PC-3 (cell line): ENCODE measurements around the gene MCM7. TPM values are rescaled to one million over a fixed set of nuclear protein-coding genes. Genes with fewer than 3 reads are reported as not detected.
"Not testable (repeated sequence)": the region's sequence is repeated elsewhere in the genome, so short reads cannot be mapped to it uniquely, and the experiment has no call there.

Source experiments
- ATAC-seq: fragments of 200-7000 bp; cut with Tn5 transposase; 2 replicates; pipeline ENCODE4 v1.9.1; 2020; ENCODE audit warnings: mild to moderate bottlenecking, moderate library complexity
- BruUV-seq: library from RNA; stranded (reverse); fragments of 400-500 nt; replicated peaks from 2 replicates; lab custom pipeline; 2021; lab: Mats Ljungman, UMichigan
- CTCF ChIA-PET: fragments of 300-600 bp; sonication (Branson Sonifier 250); formaldehyde crosslinking; loops from one replicate; lab custom pipeline; 2022; ENCODE audit warnings: antibody characterized with exemption; lab: Charles Lee
- POLR2A ChIA-PET: fragments of 300-600 bp; sonication (Branson Sonifier 250); formaldehyde crosslinking; loops from one replicate; lab custom pipeline; 2022; ENCODE audit warnings: antibody characterized with exemption; ENCODE audit not compliant: unreplicated experiment; lab: Charles Lee
- DNase-seq: peaks from one replicate; pipeline ENCODE4 v3.0.0-alpha.2; 2015
- H2AFZ ChIP-seq: fragments of 300-600 bp; sonication (generic); 2 replicates; pipeline ENCODE4 v1.6.0; 2016; ENCODE audit warnings: antibody characterized with exemption, low read length
- H3F3A ChIP-seq: fragments of 300-600 bp; sonication (generic); one replicate; pipeline ENCODE4 v1.6.0; 2017; ENCODE audit warnings: antibody characterized with exemption, low read length, control low read depth, mild to moderate bottlenecking; ENCODE audit not compliant: unreplicated experiment
- H3K27ac ChIP-seq: fragments of 300-600 bp; sonication (generic); 2 replicates; pipeline ENCODE4 v1.5.1; 2016; ENCODE audit warnings: mild to moderate bottlenecking, low read length
- H3K27me3 ChIP-seq: fragments of 300-600 bp; sonication (generic); 2 replicates; pipeline ENCODE4 v1.6.1; 2016; ENCODE audit warnings: low read length, mixed read lengths
- H3K36me3 ChIP-seq: fragments of 300-600 bp; sonication (generic); 2 replicates; pipeline ENCODE4 v1.6.1; 2016; ENCODE audit warnings: low read depth, mixed run types, low read length, mixed read lengths
- H3K4me1 ChIP-seq: fragments of 300-600 bp; sonication (generic); 2 replicates; pipeline ENCODE4 v1.5.1; 2016; ENCODE audit warnings: low read length; ENCODE audit not compliant: insufficient read depth
- H3K4me2 ChIP-seq: fragments of 300-600 bp; sonication (generic); 2 replicates; pipeline ENCODE4 v1.6.0; 2016; ENCODE audit warnings: low read length
- H3K4me3 ChIP-seq: fragments of 300-600 bp; sonication (generic); 2 replicates; pipeline ENCODE4 v1.5.1; 2016; ENCODE audit warnings: mild to moderate bottlenecking, low read length, mixed read lengths
- H3K79me2 ChIP-seq: fragments of 300-600 bp; sonication (generic); 2 replicates; pipeline ENCODE4 v1.6.1; 2017; ENCODE audit warnings: low read length, mixed read lengths
- H3K9ac ChIP-seq: fragments of 300-600 bp; sonication (generic); 2 replicates; pipeline ENCODE4 v1.6.0; 2016; ENCODE audit warnings: mild to moderate bottlenecking, low read length
- H3K9me2 ChIP-seq: fragments of 300-600 bp; sonication (generic); replicated peaks from 2 replicates; pipeline ENCODE4 v1.6.1; 2016; ENCODE audit warnings: mixed run types, low read length, mixed read lengths
- H3K9me3 ChIP-seq: fragments of 300-600 bp; sonication (generic); 2 replicates; pipeline ENCODE4 v1.6.1; 2016; ENCODE audit warnings: low read length, mixed read lengths
- H4K20me1 ChIP-seq: fragments of 300-600 bp; sonication (generic); 2 replicates; pipeline ENCODE4 v1.6.1; 2016; ENCODE audit warnings: low read length, mixed read lengths
- EZH2 ChIP-seq: fragments of 300-600 bp; sonication (generic); IDR thresholded peaks from one replicate; pipeline ENCODE4 v1.6.1; 2017; ENCODE audit warnings: antibody characterized with exemption, mild to moderate bottlenecking, low read length; ENCODE audit not compliant: unreplicated experiment
- EZH2phosphoT487 ChIP-seq: fragments of 300-600 bp; sonication (generic); IDR thresholded peaks from 2 replicates; pipeline ENCODE4 v1.6.1; 2018; ENCODE audit warnings: mild to moderate bottlenecking, antibody characterized with exemption, low read length, borderline replicate concordance
- intact Hi-C: fragments of 100-400 bp; cut with micrococcal nuclease; formaldehyde crosslinking; loops from 2 replicates; pipeline ENCODE4 v1.9.0; 2023
- total RNA-seq: library from RNA; depleted of rRNA; stranded (reverse); fragments of >200 nt; gene quantifications from 2 replicates; pipeline ENCODE4 v1.2.3, GENCODE V29; 2014
- TF ChIP-seq, protein P1 (sequence below): fragments of 300-600 bp; sonication (generic); conservative IDR thresholded peaks from 2 replicates; pipeline ENCODE4 v1.5.1; 2017; ENCODE audit warnings: antibody characterized with exemption, low read depth, mild to moderate bottlenecking, low read length

Gene MCM7
- total RNA-seq, 1 experiment from 2014 or later = 208 TPM

DNA sequence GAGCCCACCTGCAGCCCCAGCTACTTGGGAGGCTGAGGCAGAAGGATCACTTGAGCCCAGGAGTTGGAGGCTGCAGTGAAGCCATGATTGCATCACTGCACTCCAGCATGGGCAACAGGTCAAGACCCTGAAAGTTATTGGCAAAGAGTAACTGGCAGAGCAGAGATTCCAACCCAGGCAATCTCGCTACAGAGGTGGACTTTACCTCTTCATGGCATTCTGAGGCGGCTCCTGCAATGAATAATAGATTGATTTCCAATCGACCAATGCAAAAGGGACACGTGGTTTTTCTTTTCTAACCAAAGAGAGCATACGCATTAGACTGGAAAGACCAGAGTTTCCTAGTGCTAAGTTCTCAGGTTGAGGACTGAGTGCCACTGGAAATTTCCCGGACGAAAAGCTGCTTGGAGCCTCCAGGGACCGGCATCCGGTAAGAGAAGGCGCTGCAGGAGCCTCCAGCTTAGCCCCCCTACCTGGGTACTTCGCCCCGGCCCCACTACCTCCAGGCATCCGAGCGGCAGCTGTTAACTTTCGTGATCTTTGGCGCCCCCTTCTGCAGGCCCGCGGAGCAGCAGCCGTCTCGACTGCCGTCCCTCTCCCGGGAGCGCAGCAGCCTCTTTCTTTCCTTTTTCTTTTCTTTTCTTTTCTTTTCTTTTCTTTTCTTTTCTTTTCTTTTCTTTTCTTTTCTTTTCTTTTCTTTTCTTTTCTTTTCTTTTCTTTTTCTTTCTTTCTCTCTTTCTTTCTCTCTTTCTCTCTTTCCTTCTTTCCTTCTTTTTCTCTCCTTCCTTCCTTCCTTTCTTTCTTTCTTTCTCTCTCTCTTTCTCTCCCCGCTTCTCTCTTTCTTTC is 29.6 kb upstream of the MCM7 start:
- POLR2A ChIA-PET = no interaction called here
- DNase-seq = peak; percentile 65
- no peaks in the 10 kb centered on the region for H4K20me1 ChIP-seq
- no peaks in the 10 kb centered on the region for H3K27me3 ChIP-seq
- 0 out of 2 replicates have a peak, but pooled peaks cover 5% of the 10 kb centered on the region for H3K79me2 ChIP-seq
- no peaks in the 10 kb centered on the region for H3K9me3 ChIP-seq
- H3K36me3 ChIP-seq = no peaks in the 10 kb centered on the region
- H2AFZ ChIP-seq = peak overlapping the region; percentile 79
- H3K4me3 ChIP-seq = peak overlapping the region; percentile 48; the same call in 1 of the 2 replicates
- H3K4me2 ChIP-seq = peak overlapping the region; percentile 82
- no TSS peak for BruUV-seq
- H3K9ac ChIP-seq = peak overlapping the region; percentile 18; the same call in 1 of the 2 replicates
- CTCF ChIA-PET = interaction anchor here (1.0 kb wide), 1 partner anchor 29 kb away, joined by 6 read pairs; no protein-coding TSS in a partner anchor
- TF ChIP-seq EZH2 = no peak
- TF ChIP-seq, protein P1, sequence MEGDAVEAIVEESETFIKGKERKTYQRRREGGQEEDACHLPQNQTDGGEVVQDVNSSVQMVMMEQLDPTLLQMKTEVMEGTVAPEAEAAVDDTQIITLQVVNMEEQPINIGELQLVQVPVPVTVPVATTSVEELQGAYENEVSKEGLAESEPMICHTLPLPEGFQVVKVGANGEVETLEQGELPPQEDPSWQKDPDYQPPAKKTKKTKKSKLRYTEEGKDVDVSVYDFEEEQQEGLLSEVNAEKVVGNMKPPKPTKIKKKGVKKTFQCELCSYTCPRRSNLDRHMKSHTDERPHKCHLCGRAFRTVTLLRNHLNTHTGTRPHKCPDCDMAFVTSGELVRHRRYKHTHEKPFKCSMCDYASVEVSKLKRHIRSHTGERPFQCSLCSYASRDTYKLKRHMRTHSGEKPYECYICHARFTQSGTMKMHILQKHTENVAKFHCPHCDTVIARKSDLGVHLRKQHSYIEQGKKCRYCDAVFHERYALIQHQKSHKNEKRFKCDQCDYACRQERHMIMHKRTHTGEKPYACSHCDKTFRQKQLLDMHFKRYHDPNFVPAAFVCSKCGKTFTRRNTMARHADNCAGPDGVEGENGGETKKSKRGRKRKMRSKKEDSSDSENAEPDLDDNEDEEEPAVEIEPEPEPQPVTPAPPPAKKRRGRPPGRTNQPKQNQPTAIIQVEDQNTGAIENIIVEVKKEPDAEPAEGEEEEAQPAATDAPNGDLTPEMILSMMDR = peak; percentile 71
- 0 out of 2 replicates have a peak, but pooled peaks cover 4% of the 10 kb centered on the region for H3K4me1 ChIP-seq
- H3F3A ChIP-seq = no peaks in the 10 kb centered on the region
- H3K27ac ChIP-seq = no peak overlapping the region
- ATAC-seq = no peak
- no peaks in the 10 kb centered on the region for H3K9me2 ChIP-seq
- intact Hi-C loops = loop anchor here (5.0 kb wide), 2 partner anchors 211 to 276 kb away; no protein-coding TSS in a partner anchor

DNA sequence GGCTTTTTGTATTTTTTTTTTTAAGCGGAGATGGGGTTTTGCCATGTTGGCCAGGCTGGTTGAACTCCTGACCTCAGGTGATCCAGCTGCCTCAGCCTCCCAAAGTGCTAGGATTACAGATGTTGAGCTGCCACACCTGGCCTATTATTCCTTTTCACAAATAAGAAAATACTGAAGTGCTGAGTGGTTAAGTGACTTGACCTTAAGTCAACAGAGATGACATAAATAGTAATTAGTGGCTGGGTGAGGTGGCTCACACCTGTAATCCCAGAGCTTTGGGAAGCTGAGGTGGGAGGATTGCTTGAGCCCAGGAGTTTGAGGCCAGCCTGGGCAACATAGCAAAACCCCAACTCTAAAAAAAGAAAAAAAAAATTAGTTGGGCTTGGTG is 29.0 kb upstream of the MCM7 start:
- H3K4me1 ChIP-seq, H2AFZ ChIP-seq, H3K9ac ChIP-seq, BruUV-seq, H3K4me2 ChIP-seq, POLR2A ChIA-PET, H3K36me3 ChIP-seq, H3K4me3 ChIP-seq, H4K20me1 ChIP-seq, H3K27ac ChIP-seq, DNase-seq, ATAC-seq, H3K79me2 ChIP-seq, H3F3A ChIP-seq, H3K27me3 ChIP-seq, H3K9me2 ChIP-seq, H3K9me3 ChIP-seq: not testable (repeated sequence)
- intact Hi-C loops = loop anchor here (5.0 kb wide), 2 partner anchors 212 to 277 kb away; no protein-coding TSS in a partner anchor
- CTCF ChIA-PET = interaction anchor here (1.0 kb wide), 1 partner anchor 28 kb away, joined by 6 read pairs; no protein-coding TSS in a partner anchor

DNA sequence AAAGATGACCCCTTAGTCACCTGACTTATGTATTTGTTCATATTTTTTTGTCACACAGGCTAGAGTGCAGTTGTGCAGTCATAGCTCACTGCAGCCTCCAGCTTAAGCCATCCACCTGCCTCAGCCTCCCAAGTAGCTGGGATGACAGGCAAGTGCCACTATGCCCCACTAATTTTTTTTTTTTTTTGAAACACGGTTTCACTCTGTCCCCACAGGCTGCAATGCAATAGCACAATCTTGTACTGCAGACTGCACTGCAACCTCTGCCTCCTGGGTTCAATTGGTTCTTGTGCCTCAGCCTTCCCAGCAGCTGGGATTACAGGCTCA is 27.4 kb upstream of the MCM7 start:
- Histone ChIP-seq H3K9ac (no peak overlapping the region), H3K4me1 (0 out of 2 replicates have a peak, but pooled peaks cover 4% of the 10 kb centered on the region), H4K20me1 (no peaks in the 10 kb centered on the region), H3K9me2 (no peaks in the 10 kb centered on the region), H3K36me3 (no peaks in the 10 kb centered on the region), H2AFZ (no peak overlapping the region), H3K27ac (no peak overlapping the region), H3K4me2 (peak overlapping the region; percentile 93), H3F3A (no peaks in the 10 kb centered on the region), H3K79me2 (0 out of 2 replicates have a peak, but pooled peaks cover 5% of the 10 kb centered on the region), H3K9me3 (no peaks in the 10 kb centered on the region), H3K27me3 (no peaks in the 10 kb centered on the region), H3K4me3 (no peak overlapping the region)
- TF ChIP-seq, protein P1 = no peak
- no peak for TF ChIP-seq EZH2phosphoT487
- TF ChIP-seq EZH2 = no peak
- ATAC-seq (no peak), DNase-seq (no peak)
- CTCF ChIA-PET = interaction anchor here (0.9 kb wide), 1 partner anchor 279 kb away, joined by 7 read pairs; no protein-coding TSS in a partner anchor
- POLR2A ChIA-PET = interaction anchor here (0.6 kb wide), 2 partner anchors 84 to 1249 kb away, joined by 4 to 18 read pairs; no protein-coding TSS in a partner anchor
- intact Hi-C loops = loop anchor here (5.0 kb wide), 1 partner anchor 46 kb away; the partner anchor contains the start of gene ZNF3
- no TSS peak for BruUV-seq
